ENCODE measurements around the gene OSM.

The OSM gene

GRCh38 chr22:30262917-30263741, 3.5 kb downstream of the OSM start:
- peak; percentile 79 for DNase-seq (ENCODE audit: low spot score)

DNA sequence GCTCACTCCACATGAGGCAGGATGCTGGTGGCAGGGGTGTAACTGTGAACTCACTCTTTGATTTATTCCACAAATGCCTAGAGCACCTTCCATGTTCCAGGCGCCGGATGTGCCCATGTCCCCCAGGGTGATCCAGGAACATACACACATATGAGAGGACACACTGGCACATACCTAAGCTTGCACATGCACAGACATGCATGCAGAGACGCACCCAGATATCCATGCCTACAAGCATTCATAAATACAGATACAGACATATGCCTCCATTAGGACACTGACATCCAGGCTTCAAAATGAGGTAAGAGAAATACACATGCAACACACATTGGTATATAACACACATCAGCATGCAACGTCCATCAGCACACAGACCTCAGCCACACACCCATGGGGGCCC, 4.5 kb downstream of the OSM start:
- no peak for DNase-seq (ENCODE audit: low spot score)

- no peak for DNase-seq (ENCODE audit: low spot score)
Measured at GRCh38 chr22:30261134-30261533, 5.5 kb downstream of the OSM start.

GRCh38 chr22:30260682-30261081, 6.0 kb downstream of the OSM start:
- DNase-seq (ENCODE audit: low spot score) = no peak

- DNase-seq (ENCODE audit: low spot score) = no peak
Measured at GRCh38 chr22:30260276-30260675, 6.4 kb downstream of the OSM start.

DNA sequence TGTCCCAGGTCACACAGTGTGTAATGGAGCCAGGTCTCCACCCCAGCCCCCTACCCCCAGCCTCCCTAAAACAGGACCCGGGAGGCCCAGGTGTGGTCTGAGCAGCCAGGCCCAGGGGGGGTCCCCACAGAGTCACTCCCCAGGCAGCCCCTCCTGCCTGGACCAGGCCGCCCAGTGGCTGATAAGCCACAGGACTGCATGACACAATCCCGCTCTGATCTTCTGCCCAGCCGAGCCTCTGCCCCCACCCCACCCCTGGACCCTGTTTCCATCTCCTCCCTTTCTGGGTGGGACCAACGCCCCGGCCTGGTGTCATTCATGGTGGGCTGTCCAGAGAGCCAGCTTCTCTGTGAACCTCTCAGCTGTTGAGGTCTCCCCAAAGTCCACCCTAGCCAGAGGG, 12.3 kb downstream of the OSM start:
- no peak for DNase-seq (ENCODE audit: low spot score)

- no peak for DNase-seq (ENCODE audit: low spot score)
Measured at GRCh38 chr22:30253205-30253852, 13.3 kb downstream of the OSM start.

- DNase-seq (ENCODE audit: low spot score) = no peak
Measured at GRCh38 chr22:30252411-30253204, 14.0 kb downstream of the OSM start.

DNA sequence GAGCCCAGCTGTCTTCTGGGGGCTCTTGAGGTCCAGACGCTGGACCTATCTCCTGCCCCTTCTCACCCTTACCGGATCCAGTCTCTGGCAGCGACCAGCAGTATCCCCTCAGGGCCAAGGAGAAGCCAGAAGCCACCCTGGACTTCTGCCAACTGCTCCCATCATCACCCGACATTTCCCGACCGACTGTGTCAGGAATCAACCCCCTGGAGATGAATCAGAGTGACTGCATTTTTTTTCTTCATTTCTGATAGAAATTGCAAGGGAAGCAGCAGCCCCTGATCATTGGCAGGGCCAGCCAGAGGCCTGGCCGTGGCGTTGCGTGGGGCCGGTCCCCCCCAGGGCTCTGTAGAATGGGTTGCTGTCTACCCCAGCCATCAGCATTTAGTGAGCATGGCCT, 14.9 kb downstream of the OSM start:
- DNase-seq (ENCODE audit: low spot score) = no peak

GRCh38 chr22:30250661-30251267, 15.9 kb downstream of the OSM start:
- no peak for DNase-seq (ENCODE audit: low spot score)

GRCh38 chr22:30250039-30250565, 16.5 kb downstream of the OSM start:
- no peak for DNase-seq (ENCODE audit: low spot score)

- no peak for DNase-seq (ENCODE audit: low spot score)
Measured at GRCh38 chr22:30249049-30250038, 17.3 kb downstream of the OSM start.

DNA sequence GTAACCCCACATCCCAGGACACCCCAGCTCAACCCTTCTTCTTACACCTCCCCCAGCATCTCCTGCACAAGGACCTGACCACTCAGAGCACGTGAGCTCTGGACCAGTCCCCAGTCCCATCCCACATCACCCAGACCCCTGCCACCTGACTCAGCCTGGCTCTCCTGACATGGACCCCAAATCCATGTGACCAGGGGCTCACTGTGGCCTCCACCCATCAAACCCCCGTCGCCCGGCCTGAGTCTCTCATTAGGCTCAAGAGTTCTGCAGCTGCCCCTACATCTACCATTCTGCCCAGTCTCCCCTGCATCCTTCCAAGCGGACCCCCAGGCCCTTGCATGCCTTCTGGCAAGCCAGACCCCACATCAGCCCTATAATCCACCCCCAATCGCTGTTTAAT, 18.2 kb downstream of the OSM start:
- no peak for DNase-seq (ENCODE audit: low spot score)

DNA sequence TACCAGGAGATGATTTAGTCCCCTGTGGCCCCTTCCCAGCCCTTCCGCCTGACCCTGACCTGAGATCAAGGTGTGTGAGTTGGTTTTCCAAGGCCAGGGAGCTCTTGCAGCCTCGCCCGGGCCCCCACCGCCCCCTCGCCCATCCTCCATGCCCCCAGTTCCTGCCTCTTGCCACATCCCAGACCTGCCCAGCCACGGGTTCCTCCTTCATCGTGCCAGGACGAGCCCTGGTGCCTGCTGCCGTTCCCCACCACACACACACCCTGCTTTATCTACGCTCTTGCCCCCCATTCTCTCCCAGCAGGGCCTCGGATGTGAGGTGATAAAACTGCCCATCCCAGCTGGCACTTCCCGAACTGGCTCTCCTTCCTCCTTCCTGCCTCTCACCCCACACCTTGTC, 18.7 kb downstream of the OSM start:
- DNase-seq (ENCODE audit: low spot score) = no peak

- DNase-seq (ENCODE audit: low spot score) = no peak
Measured at GRCh38 chr22:30247561-30247960, 19.1 kb downstream of the OSM start.

- DNase-seq (ENCODE audit: low spot score) = peak; percentile 64
Measured at GRCh38 chr22:30246814-30247376, 19.8 kb downstream of the OSM start.

DNA sequence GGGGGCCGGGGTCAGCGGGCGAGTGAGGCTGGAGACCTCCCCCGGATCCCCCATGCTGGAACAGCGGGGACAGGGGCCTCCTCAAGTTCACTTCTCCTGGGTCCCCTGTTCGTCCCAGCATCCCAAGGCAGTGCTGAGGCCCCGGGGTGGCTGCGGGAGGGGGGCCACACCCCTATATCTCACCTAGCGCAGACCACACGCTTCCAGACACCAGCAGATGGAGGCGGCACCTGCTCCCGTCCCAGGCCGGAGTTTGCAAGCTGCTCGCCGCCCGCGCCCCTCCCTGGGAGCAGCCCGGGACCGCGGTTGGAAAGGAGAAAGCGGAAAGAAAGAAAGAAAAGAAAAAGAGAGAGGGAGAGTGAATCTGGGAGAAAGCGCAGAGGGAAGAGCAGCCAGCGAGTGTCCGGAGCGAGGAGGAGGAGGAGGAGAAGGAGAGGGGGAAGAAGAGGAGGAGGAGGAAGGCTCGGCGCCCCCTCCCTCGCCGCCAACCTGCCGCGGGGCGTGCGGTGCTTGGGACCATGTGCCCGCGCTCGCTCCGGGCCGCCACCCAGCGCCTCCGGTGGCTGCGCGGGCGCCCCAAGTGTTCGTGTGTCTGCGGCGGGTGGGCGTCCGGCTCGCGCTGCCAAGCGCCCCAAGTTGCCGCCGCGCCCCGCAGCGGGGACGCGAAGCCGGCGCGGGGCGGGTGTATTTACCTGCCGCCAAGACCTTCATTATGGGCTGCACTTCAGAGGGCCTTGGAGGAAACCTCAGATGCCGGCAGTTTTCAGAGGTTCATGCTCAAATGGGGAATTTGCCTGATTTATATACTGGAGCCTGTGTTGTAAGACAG, 20.5 kb downstream of the OSM start, which contains the start of gene LIF:
LIF (minus strand) TSS at position 775 of the 829 bp plus-strand sequence; CDS start at position 711, 64 bp downstream.
- peak; percentile 54 for DNase-seq (ENCODE audit: low spot score)

GRCh38 chr22:30245181-30245984, 21.3 kb downstream of the OSM start:
- DNase-seq (ENCODE audit: low spot score) = peak; percentile 57

- no peak for DNase-seq (ENCODE audit: low spot score)
Measured at GRCh38 chr22:30244641-30245040, 22.0 kb downstream of the OSM start.
